Measurements from ENCODE around the gene DNHD1. TPM values are rescaled to one million over a fixed set of nuclear protein-coding genes. Genes with fewer than 3 reads are reported as not detected.

DNHD1 gene
- total and polyA plus RNA-seq, 2 of the 8 experiments (the other 6 are each of a cell fraction or from before 2014, with no cell fraction given): 5.0 to 6.8 TPM

DNA sequence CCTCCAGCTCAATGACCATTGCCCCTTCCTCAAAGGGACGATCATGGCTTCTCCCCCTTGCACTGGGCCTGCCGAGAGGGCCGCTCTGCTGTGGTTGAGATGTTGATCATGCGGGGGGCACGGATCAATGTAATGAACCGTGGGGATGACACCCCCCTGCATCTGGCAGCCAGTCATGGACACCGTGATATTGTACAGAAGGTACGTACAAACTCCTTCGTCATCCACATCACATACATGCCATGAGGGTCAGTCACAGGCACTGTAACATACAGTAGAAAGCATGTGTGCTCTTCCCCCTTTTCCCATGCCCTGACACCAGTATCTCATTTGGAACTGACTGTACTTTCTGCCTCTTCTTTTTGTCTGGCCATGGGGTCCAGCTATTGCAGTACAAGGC, 110.9 kb downstream of the DNHD1 start:
- POLR2A ChIA-PET (ENCODE audit: partially characterized antibody): interaction anchor here (1.3 to 4.8 kb wide), 12 partner anchors 8 to 131 kb away, joined by 3 to 31 read pairs (median 4); partner anchors contain the start of gene TPP1
- Histone ChIP-seq H3K4me2 (ENCODE audit: insufficient read depth in 1 of 2, low read depth in 2 of 2, low read length in 2 of 2) (no peak overlapping the region), H3K4me1 (replicated peaks in 1 of 4; ENCODE audit: control insufficient read depth in 3 of 4, insufficient read depth in 4 of 4, low read length in 3 of 4) (peaks cover 4 to 25% (median 12%) of the 10 kb centered on the region in 4 experiments)

More for the DNA sequence above, 110.9 kb downstream of the DNHD1 start:
- no peak overlapping the region for H4K8ac ChIP-seq (ENCODE audit: extremely low read depth, insufficient read depth, low read length)
- no peak overlapping the region for H3K9ac ChIP-seq (replicated peaks in 1 of 4; ENCODE audit: extremely low read depth in 1 of 4, low read depth in 3 of 4, low read length in 3 of 4)
- no peak overlapping the region for H4K91ac ChIP-seq (replicated peaks; ENCODE audit: insufficient read length, low read length)
- H3K23me2 ChIP-seq (ENCODE audit: low read depth, low read length): peaks cover 20% of the 10 kb centered on the region
- no peak overlapping the region for H2BK20ac ChIP-seq (ENCODE audit: low read length)
- DNase-seq (ENCODE audit: low read depth in 1 of 2, low spot score in 2 of 2) (peak in 1 of 2 experiments; percentile 20), FAIRE-seq (no peak)
- WGBS, 2 experiments (ENCODE audit: extremely low coverage in 1 of 2, insufficient coverage in 1 of 2, insufficient read length in 1 of 2, insufficient replicate concordance in 2 of 2, low coverage in 1 of 2, low lambda C conversion rate in 2 of 2, missing lambda C conversion rate in 1 of 2): 91% methylated on average over 9 of the region's 9 CpGs; no CpG with 5 or more reads in 1 of the 2 experiments
- no peak overlapping the region for H3K18ac ChIP-seq (ENCODE audit: extremely low read depth, low read length)
- H2BK120ac ChIP-seq (replicated peaks; ENCODE audit: low read depth, low read length): no peak overlapping the region
- H3K36me3 ChIP-seq (ENCODE audit: control insufficient read depth in 2 of 4, insufficient read depth in 4 of 4, low read length in 3 of 4): peaks cover 17 to 36% (median 31%) of the 10 kb centered on the region in 4 experiments
- peak overlapping the region; percentile 9; the same call in 1 of the 2 replicates for H3K27ac ChIP-seq (ENCODE audit: low read depth, low read length)
- no peak overlapping the region for H3K56ac ChIP-seq (replicated peaks; ENCODE audit: insufficient read length, low read depth, low read length)
- H2BK5ac ChIP-seq (ENCODE audit: low read depth, low read length): peak overlapping the region; percentile 15; the same call in 1 of the 2 replicates
- CTCF ChIA-PET (ENCODE audit: partially characterized antibody): interaction anchor here (1.0 to 2.2 kb wide), 2 partner anchors 10 to 40 kb away, joined by 4 to 10 read pairs; partner anchors contain the start of gene TPP1
- no peak overlapping the region for H2AFZ ChIP-seq (ENCODE audit: low read length)
- H3K79me2 ChIP-seq (ENCODE audit: control insufficient read depth in 1 of 2, insufficient read depth in 2 of 2, low read length in 2 of 2): peaks cover 0 to 43% of the 10 kb centered on the region in 2 experiments; a peak in 3 of 4 replicates
- no peak overlapping the region for H2AK5ac ChIP-seq (ENCODE audit: low read depth, low read length)
- no peak overlapping the region for H3K23ac ChIP-seq (ENCODE audit: insufficient read length)
- no peak overlapping the region for H3K4ac ChIP-seq (replicated peaks; ENCODE audit: insufficient read length, low read depth, low read length)
- no peak overlapping the region for H2BK15ac ChIP-seq (ENCODE audit: low read length)
- H3K4me3 ChIP-seq (ENCODE audit: extremely low read depth in 1 of 4, insufficient read depth in 2 of 4, low read depth in 3 of 4, low read length in 4 of 4): no peak overlapping the region
- H4K5ac ChIP-seq (ENCODE audit: insufficient read length, low read depth, low read length): no peak overlapping the region
- H3K14ac ChIP-seq (ENCODE audit: insufficient read length): no peak overlapping the region
- H3K79me1 ChIP-seq (ENCODE audit: low read depth, low read length): peaks cover 5% of the 10 kb centered on the region; the same call in 1 of the 2 replicates
- H2BK12ac ChIP-seq (ENCODE audit: low read depth, low read length): no peak overlapping the region
- H3K27me3 ChIP-seq (replicated peaks in 1 of 4; ENCODE audit: control insufficient read depth in 3 of 4, extremely low read depth in 1 of 4, insufficient read depth in 3 of 4, low read length in 3 of 4): no peaks in the 10 kb centered on the region
- no peaks in the 10 kb centered on the region for H4K20me1 ChIP-seq (replicated peaks in 1 of 2; ENCODE audit: control insufficient read depth in 1 of 2, insufficient read depth in 2 of 2, low read length in 2 of 2)
- TF ChIP-seq POLR2AphosphoS5 (IDR thresholded peaks at IDR 0.05; ENCODE audit: low read depth, low read length): peak; percentile 34; the same call in 1 of the 2 replicates
- peak in 1 of 2 experiments; percentile 34; a peak in 2 of 3 replicates for TF ChIP-seq POLR2A (IDR thresholded peaks at IDR 0.05; ENCODE audit: control extremely low read depth in 1 of 2, low read depth in 2 of 2, low read length in 2 of 2)
- no peak for TF ChIP-seq JUN (IDR thresholded peaks at IDR 0.05; ENCODE audit: low read depth, low read length)
- TF ChIP-seq, protein P1, sequence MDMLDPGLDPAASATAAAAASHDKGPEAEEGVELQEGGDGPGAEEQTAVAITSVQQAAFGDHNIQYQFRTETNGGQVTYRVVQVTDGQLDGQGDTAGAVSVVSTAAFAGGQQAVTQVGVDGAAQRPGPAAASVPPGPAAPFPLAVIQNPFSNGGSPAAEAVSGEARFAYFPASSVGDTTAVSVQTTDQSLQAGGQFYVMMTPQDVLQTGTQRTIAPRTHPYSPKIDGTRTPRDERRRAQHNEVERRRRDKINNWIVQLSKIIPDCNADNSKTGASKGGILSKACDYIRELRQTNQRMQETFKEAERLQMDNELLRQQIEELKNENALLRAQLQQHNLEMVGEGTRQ (IDR thresholded peaks at IDR 0.05; ENCODE audit: low read length): no peak
- TF ChIP-seq CHD2 (IDR thresholded peaks at IDR 0.05; ENCODE audit: low read length): no peak
- TF ChIP-seq RBBP5 (IDR thresholded peaks at IDR 0.05; ENCODE audit: borderline replicate concordance, low read depth, low read length): no peak
- no peak for TF ChIP-seq RFX5 (IDR thresholded peaks at IDR 0.05; ENCODE audit: borderline replicate concordance, low read depth, low read length)
- no peaks in the 10 kb centered on the region for H3K9me3 ChIP-seq (ENCODE audit: insufficient read depth in 2 of 2, low read depth in 1 of 2, low read length in 1 of 2)

All from H1 (cell line).